Stimulated activated CD8-positive, alpha-beta memory T cell treated with anti-CD3 and anti-CD28 coated beads, Interleukin-7, amount 100 ng/mL, for 4 hours (primary cell): ENCODE measurements around the gene RBM27.
A peak's percentile ranks its signal among the peaks of the same experiment; 100 is the strongest.
"Not testable (repeated sequence)": the region's sequence is repeated elsewhere in the genome, so short reads cannot be mapped to it uniquely, and the experiment has no call there.

Source experiments
- DNase-seq, 2 donors: peaks; one replicate each; pipeline ENCODE4 v3.0.0-alpha.2; 2020; ENCODE audit warnings: low read depth in 2 of 2

Gene RBM27

DNA sequence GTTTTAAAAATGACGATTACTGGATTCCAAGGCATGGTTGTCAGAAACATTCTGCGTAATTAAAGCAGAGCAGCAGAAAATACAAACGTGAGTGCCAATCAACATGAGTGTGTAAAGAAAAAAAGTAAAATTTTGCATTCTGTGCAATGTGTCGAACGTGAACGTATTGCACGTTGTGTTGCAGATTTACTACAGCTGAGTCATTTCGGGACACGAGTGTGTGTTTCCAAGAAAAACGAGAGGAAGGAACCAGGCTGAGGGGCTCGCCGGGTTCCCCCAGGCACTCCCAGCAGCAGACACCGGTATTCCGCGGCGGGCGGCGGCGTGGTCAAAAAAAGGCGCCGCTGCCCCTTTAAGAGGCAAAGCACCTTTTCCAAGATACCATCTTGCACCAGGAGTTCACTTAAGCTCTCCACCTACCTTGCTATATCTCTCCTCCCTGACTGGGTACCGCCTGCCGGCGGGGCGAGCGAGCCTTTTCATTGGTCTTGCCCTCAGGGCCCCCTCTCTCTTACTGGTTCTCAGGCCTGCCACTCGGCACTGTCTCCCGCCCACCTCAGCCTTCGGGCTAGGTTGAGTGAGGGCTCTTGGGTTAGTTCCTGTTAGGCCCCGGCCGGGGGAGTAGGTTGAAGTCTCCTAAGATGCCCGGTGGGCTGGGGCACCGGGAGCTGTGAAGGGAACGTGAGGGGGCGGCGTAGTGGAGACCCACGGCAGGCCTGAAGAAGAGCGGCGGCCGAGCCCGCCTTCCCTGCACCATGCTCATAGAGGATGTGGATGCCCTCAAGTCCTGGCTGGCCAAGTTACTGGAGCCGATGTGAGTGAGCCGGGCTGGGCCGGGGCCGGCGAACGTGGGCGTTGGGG, at the start of gene RBM27:
RBM27 (plus strand) TSS at position 595 of the 861 bp plus-strand sequence; CDS start at position 756, 161 bp downstream.
- DNase-seq: peak; percentile 92 to 94

- no peak for DNase-seq
Observed at GRCh38 chr5:146158255-146158654, 45.1 kb upstream of the RBM27 start.

- no peak for DNase-seq
Observed at GRCh38 chr5:146164382-146164781, 39.0 kb upstream of the RBM27 start.

DNA sequence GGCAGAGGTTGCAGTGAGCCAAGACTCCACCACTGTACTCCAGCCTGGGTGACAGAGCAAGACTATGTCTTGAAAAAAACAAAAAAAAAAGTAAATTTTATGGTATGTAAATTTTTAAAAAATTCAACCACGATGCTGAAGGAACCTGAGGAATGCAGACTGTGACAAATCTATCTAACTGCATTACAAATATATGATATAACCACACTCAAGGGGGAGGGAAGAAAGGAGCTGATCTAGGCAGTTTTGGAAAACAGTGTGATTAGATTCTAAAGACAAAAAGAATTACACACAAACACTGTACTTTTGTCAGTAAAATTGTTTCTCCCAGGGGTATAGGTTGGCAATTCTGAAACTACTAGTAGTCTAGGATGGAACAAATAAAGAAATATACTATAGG, 37.9 kb upstream of the RBM27 start:
- DNase-seq: no peak

- DNase-seq: no peak
Observed at GRCh38 chr5:146165903-146166302, 37.5 kb upstream of the RBM27 start.

GRCh38 chr5:146169076-146169475, 34.3 kb upstream of the RBM27 start:
- no peak for DNase-seq

DNA sequence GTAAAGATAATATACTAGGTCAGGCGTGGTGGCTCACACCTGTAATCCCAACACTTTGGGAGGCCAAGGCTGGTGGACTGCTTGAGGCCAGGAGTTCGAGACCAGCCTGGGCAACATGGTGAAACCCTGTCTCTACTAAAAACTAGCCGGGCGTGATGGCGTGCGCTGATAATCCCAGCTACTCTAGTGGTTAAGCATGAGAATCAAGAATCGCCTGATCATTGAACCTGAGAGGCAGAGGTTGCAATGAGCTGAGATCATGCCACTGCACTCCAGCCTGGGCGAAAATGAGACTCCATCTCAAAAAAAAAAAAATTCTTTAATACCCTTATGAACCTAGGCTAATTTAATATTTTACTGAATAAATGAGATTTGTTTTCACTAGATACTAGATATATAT, 30.4 kb upstream of the RBM27 start:
- not testable (repeated sequence) for DNase-seq

- no peak for DNase-seq
Observed at GRCh38 chr5:146173597-146173996, 29.8 kb upstream of the RBM27 start.

GRCh38 chr5:146176805-146177204, 26.6 kb upstream of the RBM27 start:
- DNase-seq: no peak

DNA sequence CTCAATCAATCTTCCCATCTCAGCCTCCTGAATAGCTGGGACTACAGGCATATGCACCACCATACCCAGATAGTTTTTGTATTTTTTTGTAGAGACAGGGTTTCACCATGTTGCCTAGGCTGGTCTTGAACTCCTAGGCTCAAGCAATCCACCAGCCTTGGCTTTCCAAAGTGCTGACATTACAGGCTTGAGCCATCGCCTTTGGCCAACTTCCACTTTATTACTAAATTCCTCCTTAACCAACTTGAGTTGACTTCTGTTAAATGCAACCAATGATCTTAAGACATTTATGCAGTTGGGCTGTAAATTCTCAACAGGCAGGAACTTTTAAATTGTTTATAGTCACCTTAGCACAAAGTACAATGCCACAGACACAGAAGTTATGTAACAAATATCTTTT, 23.7 kb upstream of the RBM27 start:
- no peak for DNase-seq

DNA sequence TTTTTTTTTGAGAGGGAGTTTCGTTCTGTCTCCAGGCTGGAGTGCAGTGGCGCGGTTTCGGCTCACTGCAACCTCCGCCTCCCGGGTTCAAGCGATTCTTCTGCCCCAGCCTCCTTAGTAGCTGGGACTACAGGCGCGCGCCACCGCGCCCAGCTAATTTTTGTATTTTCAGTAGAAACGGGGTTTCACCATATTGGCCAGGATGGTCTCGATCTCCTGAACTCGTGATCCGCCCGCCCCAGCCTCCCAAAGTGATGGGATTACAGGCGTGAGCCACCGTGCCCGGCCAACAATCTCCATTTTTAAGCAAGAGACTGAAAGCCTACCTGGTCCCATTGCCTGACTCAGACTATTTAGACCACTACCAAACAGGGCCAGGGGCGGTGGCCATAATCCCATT, 20.0 kb upstream of the RBM27 start:
- DNase-seq: not testable (repeated sequence)

- no peak for DNase-seq
Observed at GRCh38 chr5:146185161-146185560, 18.2 kb upstream of the RBM27 start.

GRCh38 chr5:146188358-146188757, 15.0 kb upstream of the RBM27 start:
- DNase-seq: no peak

DNA sequence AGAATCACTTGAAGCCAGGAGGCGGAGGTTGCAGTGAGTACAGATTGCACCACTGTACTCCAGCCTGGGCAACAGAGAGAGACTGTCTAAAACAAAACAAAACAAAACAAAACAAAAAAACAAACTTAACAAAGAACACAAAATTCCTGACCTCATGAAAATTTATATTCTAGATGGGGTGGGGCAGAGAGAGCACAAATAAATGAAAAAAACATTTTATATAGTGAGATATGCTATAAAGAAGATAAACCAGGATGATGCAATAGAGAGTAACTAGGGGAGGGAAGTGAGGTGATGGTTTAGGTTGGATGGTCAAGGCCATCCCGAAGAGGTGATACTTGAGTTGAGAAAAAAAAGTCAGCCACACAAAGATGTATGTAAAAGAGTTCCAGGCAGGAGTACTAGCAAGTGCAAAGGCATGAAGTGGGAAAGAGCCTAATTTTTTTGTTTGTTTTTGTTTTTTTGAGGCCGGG, 10.8 kb upstream of the RBM27 start:
- DNase-seq: no peak

GRCh38 chr5:146193285-146193684, 10.1 kb upstream of the RBM27 start:
- DNase-seq: no peak

DNA sequence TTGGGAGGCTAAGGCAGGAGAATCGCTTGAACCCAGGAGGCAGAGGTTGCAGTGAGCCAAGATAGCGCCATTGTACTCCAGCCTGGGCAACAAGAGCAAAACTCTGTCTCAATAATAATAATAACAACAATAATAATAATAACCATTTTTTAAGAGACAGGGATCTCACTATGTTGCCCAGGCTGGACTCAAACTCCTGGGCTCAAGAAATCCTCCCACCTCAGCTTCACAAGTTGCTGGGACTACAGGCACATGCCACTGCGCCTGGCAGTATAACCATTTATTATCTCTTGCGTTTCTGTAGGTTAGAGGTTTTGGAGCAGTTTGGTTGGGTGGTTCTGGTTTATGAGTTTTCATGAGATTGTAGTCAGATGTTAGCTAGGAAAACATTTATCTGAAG, 8.4 kb upstream of the RBM27 start:
- DNase-seq: not testable (repeated sequence)

- no peak for DNase-seq
Observed at GRCh38 chr5:146196459-146197048, 6.9 kb upstream of the RBM27 start.

DNA sequence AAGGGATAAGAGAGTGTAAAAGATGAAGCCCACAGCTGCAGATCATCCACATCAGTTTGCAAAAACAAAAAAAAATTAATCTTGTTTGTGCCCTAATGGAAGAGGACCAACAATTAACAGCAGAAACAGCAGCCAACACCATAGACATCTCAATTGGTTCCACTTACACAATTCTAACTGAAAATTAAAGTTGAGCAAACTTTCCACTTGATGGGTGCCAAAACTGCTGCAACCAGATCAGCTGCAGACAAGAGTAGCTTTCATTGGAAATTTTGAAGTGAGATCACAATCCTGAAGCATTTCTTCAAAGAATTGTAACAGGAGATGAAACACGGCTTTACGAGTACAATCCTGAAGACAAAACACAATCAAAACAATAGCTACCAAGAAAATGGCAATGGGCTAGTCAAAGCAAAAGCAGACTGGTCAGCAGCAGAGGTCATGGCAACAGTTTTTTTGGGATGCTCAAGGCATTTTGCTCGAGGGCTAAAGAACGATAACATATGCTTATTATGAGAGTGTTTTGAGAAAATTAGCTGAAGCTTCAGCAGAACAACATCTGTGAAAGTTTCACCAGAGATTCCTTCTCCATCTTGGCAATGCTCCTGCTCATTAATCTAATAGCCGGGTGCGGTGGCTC, 4.1 kb upstream of the RBM27 start:
- DNase-seq: no peak

DNA sequence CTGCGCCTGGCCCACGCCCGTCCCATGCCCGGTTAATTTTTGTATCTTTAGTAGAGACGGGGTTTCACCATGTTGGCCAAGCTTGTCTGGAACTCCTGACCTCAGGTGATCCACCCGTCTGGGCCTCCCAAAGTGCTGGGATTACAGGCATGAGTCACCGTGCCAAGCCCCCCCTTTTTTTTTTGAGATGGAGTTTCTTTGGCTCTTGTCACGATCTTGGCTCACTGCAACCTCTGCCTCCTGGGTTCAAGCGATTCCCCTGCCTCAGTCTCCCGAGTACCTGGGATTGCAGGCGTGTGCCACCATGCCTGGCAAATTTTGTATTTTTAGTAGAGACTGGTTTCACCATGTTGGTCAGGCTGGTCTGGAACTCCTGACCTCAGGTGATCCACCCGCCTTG, 1.6 kb upstream of the RBM27 start:
- not testable (repeated sequence) for DNase-seq

DNA sequence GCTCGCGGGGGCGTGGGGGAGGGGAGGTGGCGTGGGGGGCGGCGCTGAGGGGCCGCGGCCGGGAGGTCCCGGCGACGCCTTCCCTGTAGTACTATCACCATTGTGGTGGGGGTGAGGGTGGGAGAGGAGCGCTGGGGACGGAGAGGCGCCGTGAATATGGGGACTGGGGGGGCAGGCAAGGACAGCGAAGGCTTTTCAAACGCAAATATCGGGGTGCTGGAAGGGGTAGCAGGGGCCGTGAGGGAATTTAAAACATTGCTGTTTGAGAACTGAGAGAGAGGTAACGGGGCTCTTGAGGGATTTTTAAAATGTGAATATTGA, 427 bp downstream of the RBM27 start:
- no peak for DNase-seq

GRCh38 chr5:146205499-146206202, 2.2 kb downstream of the RBM27 start:
- no peak for DNase-seq

- DNase-seq: no peak
Observed at GRCh38 chr5:146206257-146206656, 2.9 kb downstream of the RBM27 start.
